Activated CD8-positive, alpha-beta memory T cell treated with anti-CD3 and anti-CD28 coated beads for 24 hours (primary cell): ENCODE results near the gene EPO.
A peak's percentile ranks its signal among the peaks of the same experiment; 100 is the strongest.
"Not testable (repeated sequence)": the region's sequence is repeated elsewhere in the genome, so short reads cannot be mapped to it uniquely, and the experiment has no call there.

Experiments
- DNase-seq: peaks from one replicate; pipeline ENCODE4 v3.0.0-alpha.2; 2020

The EPO gene

DNA sequence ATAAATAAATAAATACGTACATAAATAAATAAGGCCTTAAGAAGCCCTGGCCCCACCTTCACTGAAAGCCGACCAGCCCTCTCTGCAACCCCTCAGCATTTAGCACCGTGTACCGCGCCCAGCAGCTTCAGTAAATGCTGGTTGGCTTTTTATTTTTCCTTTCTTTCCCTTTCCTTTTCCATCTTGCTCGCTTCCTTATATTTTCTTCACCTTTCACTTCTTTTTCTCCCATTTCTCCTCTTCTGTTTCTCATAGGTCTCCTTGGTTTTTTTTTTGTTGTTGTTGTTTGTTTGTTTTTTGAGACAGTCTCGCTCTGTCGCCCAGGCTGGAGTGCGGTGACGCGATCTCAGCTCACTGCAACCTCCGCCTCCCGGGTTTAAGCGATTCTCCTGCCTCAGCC lies 24.3 kb downstream of the EPO start:
- DNase-seq, result no peak

DNA sequence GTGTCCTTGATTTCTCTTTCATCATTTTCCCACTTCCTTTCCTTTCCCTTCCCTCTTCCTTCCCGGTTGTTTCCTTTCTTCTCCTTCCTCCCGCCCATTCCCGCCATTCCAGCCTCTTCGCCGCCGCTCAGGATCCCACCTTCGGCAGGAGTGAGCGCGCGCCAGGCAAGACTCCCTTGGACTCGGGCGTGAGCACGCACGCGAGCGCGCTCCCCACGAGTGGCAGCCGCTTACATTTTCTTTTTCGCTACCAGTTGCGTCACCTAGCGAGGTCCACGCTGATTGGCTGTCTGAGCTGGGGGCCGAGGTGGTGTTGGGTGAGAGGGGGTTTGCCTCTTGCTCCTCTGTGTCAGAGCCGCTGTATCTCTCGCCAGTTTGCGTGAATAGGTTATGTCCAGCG lies 24.9 kb downstream of the EPO start:
- peak; percentile 61 for DNase-seq

- no peak for DNase-seq
These were observed 32.7 kb downstream of the EPO start for GRCh38 chr7:100752994-100753393.

DNA sequence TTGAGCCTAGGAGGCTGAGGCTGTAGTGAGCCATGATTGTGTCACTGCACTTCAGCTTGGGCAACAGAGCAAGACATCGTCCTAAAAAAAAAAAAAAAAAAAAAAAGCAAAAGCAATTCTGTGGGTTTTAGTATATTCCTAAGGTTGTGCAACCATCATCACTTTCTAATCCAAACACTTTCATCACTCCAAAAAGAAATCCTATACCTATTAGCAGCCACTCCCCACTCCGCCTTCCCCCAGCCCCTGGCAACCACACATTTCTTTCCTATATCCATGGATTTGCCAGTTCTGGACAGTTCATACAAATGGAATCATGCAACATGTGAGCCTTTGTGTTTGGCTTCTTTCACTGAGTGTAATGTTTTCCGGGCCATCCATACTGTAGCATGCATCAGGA lies 33.5 kb downstream of the EPO start:
- DNase-seq, result no peak

DNA sequence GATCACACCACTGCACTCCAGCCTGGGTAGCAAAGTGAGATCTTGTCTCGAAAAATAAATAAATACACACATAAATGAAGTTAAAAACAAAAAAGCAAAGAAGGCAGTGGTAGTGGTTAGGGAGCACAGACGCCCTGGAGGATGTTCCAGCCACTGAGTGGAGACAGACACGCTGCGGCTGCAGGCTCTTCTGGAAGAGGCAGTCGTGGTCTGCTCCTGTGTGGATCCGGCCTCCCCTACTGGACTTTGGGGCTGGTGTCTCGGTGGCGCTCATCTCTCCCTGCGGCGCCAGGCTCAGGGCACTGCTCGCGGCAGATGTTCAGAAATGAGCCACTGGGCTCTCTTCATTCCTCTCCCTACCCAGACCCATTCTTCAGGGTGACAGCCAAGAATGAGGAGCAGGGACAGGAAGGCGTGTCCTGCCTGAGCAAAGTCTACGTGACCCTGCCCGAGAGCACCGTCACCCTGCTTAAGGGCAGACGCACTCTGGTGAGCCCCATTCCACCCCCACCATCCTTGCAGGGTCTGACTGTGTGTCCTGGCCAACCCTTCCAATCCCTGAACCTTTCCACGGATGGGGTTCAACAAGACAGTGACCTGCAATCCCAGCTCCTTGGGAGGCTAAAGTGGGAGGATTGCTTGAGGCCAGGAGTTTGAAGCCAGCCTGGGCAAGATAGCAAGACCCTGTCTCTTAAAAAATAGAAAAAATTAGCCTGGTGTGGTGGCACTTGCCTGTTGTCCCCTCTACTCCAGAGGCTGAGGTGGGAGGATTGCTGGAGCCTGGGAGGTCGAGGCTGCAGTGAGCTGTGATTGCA lies 39.3 kb downstream of the EPO start:
- DNase-seq, result no peak

- DNase-seq, result not testable (repeated sequence)
These were observed 42.6 kb downstream of the EPO start for GRCh38 chr7:100762841-100763240.

- DNase-seq, result no peak
These were observed 43.4 kb downstream of the EPO start for GRCh38 chr7:100763556-100764140.

- DNase-seq, result no peak
These were observed 44.6 kb downstream of the EPO start for GRCh38 chr7:100764841-100765240.

DNA sequence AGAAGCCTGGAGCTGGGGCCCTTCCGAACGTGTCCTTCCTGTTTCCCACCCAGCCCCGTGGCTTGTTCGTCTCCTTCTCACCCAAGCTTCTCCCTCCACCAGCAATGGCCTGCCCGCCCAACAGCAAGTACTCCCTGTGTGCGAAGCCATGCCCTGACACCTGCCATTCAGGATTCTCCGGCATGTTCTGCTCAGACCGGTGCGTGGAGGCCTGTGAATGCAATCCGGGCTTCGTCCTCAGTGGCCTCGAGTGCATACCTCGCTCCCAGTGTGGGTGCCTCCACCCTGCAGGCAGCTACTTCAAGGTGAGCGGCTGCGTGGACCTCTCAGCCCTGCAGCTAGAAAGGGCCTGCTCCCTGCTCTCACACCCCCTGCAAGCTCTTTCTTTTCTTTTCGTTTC lies 45.0 kb downstream of the EPO start:
- DNase-seq, result no peak

- no peak for DNase-seq
These were observed 48.5 kb downstream of the EPO start for GRCh38 chr7:100768784-100769183.
